NT2/D1 (cell line): Measurements from ENCODE around the gene TTC39B.

Source experiments
- SUZ12 ChIP-seq: IDR thresholded peaks from 2 replicates; pipeline ENCODE4 v1.6.1; 2011; ENCODE audit not compliant: insufficient read length, insufficient read depth; ENCODE audit errors: extremely low read depth
- YY1 ChIP-seq: IDR thresholded peaks from 2 replicates; pipeline ENCODE4 v1.6.1; 2011; ENCODE audit not compliant: insufficient read length, insufficient read depth
- ZNF274 ChIP-seq: IDR thresholded peaks from 2 replicates; pipeline ENCODE4 v1.6.1; 2011; ENCODE audit warnings: mild to moderate bottlenecking, low read depth, low read length

DNA sequence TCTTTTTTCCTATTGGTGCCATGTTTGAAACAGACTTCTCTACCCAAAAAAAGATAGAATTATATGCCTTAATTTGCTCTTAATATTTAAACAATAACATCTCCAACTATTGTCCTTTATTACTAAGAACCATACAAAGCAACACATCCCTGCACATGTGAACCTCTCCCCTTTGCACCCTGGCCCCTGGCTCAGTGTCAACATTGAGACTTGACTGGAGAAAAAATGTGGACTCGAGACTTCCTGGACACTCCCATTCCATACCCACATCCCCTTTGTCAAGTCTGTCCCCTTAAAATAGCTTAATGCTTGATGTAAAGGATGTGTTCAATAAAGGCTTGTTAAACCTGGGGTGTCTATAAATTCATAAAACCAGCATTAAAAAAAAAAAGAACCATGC lies 53.2 kb downstream of the TTC39B start:
- TF ChIP-seq YY1 (no peak), SUZ12 (no peak), ZNF274 (no peak)
